Measurements from ENCODE around the gene TCEA3. TPM values are rescaled to one million over a fixed set of nuclear protein-coding genes. Genes with fewer than 3 reads are reported as not detected.
A peak's percentile ranks its signal among the peaks of the same experiment; 100 is the strongest.

The TCEA3 gene
- total RNA-seq, 4 donors from 2014 or later, result 128 to 242 (median 179) TPM

DNA sequence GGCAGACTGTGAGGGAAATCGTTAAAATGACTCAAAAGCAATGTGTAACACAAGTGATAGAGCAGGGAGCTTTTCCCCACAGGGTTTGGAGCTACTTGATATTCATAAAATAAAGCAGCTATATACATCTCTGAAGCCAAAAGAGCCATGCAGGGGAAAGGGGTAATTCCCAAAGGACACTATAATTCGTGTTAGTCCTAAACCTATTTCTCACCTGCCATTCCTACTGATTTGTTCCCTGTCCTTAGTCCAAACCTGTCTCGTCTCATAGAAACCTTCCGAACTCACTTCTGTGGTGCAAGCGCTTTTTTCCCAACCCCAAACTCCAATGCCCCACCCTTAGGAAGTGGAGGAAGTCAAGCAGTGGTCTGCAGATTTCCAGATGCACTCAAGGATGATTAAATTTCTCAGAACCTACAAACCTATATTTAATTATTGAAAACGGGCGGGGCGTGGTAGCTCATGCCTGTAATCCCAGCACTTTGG, 79.5 kb downstream of the TCEA3 start:
- no peak for ATAC-seq

DNA sequence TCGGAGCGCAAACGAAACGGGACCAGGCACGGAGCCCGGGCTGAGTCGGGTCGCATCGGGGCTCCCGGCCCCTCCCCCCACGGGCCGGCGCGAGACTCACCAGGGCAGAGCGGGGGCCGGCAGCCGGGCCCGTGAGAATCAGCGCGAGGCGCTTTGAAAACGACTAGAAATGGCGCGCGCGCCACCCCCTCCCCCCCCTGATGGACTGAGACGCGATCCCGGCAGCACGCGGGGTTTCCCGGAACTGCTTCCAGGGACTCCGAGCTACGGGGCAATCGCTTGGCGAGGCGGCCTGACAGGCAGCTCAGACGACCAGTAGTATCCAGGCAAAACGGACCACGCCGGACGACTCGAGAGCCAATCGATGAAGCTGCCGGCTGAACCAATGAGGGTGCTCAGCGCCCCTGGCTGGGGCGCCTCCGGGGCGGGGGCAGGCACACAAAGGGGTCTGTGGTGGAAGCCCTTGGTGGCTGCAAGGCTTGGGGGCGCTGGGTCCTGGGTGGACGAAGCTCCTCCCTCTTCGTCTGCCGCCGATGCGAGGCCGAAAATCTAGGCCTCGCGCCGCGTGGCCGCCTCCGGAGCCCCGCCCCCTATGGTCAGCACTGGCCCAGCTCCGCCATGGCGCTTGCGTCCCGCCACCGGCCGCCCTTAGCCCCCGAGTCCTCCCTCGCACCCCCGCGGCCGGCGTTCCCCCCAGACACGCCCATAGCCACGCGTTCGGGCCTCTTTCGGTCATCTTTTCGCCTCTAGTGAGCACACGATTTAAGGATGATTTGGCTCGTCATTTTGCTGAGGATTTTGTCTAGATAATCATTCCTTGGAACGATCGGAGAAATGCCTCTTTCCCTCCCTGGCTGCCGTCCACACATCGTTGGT, 80.2 kb downstream of the TCEA3 start, which contains the start of gene HNRNPR:
Gene HNRNPR (minus strand): TSS at position 174 of the 876 bp plus-strand sequence. CDS start 3,276 bp downstream, outside the sequence.
- ATAC-seq, result peak; percentile 97 to 99

More for the DNA sequence above, 79.5 kb downstream of the TCEA3 start:
- Histone ChIP-seq H3K27ac (peak overlapping the region; percentile 88 to 96 (median 95)), H3K36me3 (no peaks in the 10 kb centered on the region), H3K27me3 (no peaks in the 10 kb centered on the region), H3K4me1 (peaks cover 31 to 33% of the 10 kb centered on the region in 2 donors), H3K9me3 (no peaks in the 10 kb centered on the region), H3K4me3 (peak overlapping the region; percentile 67 to 86 (median 76))
- in situ Hi-C loops (cut with MboI; ENCODE audit: low sequenced_read_pairs in 4 of 4), result loop anchor here in 1 of 4 donors (10.0 kb wide), 1 partner anchor 60 kb away; no protein-coding TSS in a partner anchor
- TF ChIP-seq POLR2A (IDR thresholded peaks at IDR 0.05), result no peak
- TF ChIP-seq, protein P1, sequence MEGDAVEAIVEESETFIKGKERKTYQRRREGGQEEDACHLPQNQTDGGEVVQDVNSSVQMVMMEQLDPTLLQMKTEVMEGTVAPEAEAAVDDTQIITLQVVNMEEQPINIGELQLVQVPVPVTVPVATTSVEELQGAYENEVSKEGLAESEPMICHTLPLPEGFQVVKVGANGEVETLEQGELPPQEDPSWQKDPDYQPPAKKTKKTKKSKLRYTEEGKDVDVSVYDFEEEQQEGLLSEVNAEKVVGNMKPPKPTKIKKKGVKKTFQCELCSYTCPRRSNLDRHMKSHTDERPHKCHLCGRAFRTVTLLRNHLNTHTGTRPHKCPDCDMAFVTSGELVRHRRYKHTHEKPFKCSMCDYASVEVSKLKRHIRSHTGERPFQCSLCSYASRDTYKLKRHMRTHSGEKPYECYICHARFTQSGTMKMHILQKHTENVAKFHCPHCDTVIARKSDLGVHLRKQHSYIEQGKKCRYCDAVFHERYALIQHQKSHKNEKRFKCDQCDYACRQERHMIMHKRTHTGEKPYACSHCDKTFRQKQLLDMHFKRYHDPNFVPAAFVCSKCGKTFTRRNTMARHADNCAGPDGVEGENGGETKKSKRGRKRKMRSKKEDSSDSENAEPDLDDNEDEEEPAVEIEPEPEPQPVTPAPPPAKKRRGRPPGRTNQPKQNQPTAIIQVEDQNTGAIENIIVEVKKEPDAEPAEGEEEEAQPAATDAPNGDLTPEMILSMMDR (IDR thresholded peaks at IDR 0.05 in 4 of 5, conservative IDR thresholded peaks at IDR 0.05 in 1 of 5), result no peak
- intact Hi-C loops (cut with DNase I; ENCODE audit: low total_unique reads), result loop anchor here (1.0 to 10.0 kb wide), 4 partner anchors 23 to 346 kb away; partner anchors contain the start of genes ASAP3, ID3 and RPL11
- DNase-seq, result no peak

DNA sequence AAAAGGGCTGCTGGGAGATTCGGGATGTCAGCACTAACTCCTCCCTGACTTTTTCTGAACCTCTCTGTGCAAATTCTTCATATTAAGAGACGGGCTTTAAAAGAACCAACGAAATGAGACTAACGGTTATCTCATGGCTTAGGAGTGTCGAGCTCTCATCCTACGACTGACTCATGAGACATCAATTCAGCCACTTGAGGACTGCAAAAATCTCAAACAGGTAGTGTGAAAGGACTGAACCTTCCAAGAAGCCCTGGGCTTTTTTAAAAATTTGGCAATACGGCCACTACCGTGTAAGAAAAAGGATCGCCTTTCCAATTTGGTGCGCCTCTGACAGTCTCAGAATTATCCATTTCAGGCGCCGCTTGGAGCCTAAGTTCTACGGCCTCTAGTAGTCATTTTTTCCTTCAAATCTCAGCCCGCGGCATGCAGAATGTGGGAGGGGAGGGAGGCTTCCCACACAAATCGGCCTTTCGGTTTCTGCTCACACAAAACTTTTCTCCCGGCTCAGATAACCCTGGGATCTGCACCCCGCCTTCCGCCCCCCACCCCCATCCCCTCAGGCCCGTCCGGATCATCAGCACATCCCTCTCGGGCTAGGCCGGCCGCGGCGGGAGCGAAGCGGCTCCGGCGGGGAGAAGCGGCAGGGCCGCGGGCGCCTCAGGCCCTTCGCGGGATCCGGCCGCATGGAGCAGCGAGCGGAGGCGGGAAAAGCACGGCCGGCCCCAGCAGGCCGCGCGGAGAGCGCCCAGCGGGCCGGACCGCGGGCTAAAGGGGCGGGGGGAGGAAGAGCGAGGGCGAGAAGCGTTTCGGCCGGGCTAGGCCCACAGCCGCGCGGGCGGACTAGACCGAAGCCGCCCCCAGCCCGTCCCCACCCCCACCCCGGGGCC, 81.1 kb downstream of the TCEA3 start:
- intact Hi-C loops (cut with DNase I; ENCODE audit: low total_unique reads) (loop anchor here (1.0 to 10.0 kb wide), 5 partner anchors 25 to 348 kb away; partner anchors contain the start of genes ASAP3, ID3 and RPL11), in situ Hi-C loops (cut with MboI; ENCODE audit: low sequenced_read_pairs in 4 of 4) (loop anchor here in 1 of 4 donors (10.0 kb wide), 1 partner anchor 61 kb away; no protein-coding TSS in a partner anchor)
- Histone ChIP-seq H3K27me3 (no peaks in the 10 kb centered on the region), H3K9me3 (no peaks in the 10 kb centered on the region), H3K4me3 (peak overlapping the region; percentile 67 to 86 (median 76)), H3K27ac (peak overlapping the region; percentile 88 to 96 (median 95)), H3K36me3 (no peaks in the 10 kb centered on the region), H3K4me1 (peaks cover 46% of the 10 kb centered on the region in 2 donors)
- TF ChIP-seq, protein P1 (IDR thresholded peaks at IDR 0.05 in 4 of 5, conservative IDR thresholded peaks at IDR 0.05 in 1 of 5), result no peak
- no peak for TF ChIP-seq POLR2A (IDR thresholded peaks at IDR 0.05)
- peak; percentile 48 to 60 for ATAC-seq
- DNase-seq, result no peak

More for the DNA sequence above, 80.2 kb downstream of the TCEA3 start, which contains the start of gene HNRNPR:
- H3K4me3 ChIP-seq, result peak within 1 kb of the TSS; percentile 67 to 86 (median 76)
- in situ Hi-C loops (cut with MboI; ENCODE audit: low sequenced_read_pairs in 4 of 4), result loop anchor here in 1 of 4 donors (10.0 kb wide), 1 partner anchor 60 kb away; no protein-coding TSS in a partner anchor
- no peaks in the 10 kb centered on the region for H3K9me3 ChIP-seq
- intact Hi-C loops (cut with DNase I; ENCODE audit: low total_unique reads), result loop anchor here (1.0 to 10.0 kb wide), 4 partner anchors 24 to 347 kb away; partner anchors contain the start of genes ASAP3, ID3 and RPL11
- H3K27me3 ChIP-seq, result no peaks in the 10 kb centered on the region
- TF ChIP-seq POLR2A (IDR thresholded peaks at IDR 0.05), result peak; percentile 91 to 93
- TF ChIP-seq, protein P1 (IDR thresholded peaks at IDR 0.05 in 4 of 5, conservative IDR thresholded peaks at IDR 0.05 in 1 of 5), result peak in 2 of 5 experiments; percentile 29 to 37
- DNase-seq, result peak; percentile 100
- peaks cover 37 to 40% of the 10 kb centered on the region in 2 donors for H3K4me1 ChIP-seq
- H3K27ac ChIP-seq, result peak within 1 kb of the TSS; percentile 88 to 96 (median 95)
- H3K36me3 ChIP-seq, result no peaks in the 10 kb centered on the region

Data from gastrocnemius medialis (tissue), 4 donors.